ENCODE results near the gene LBX2. TPM values are rescaled to one million over a fixed set of nuclear protein-coding genes. Genes with fewer than 3 reads are reported as not detected.
A peak's percentile ranks its signal among the peaks of the same experiment; 100 is the strongest.

Gene LBX2
- total and polyA plus RNA-seq, 12 donors, result 0.17 to 1.5 (median 0.44) TPM; not detected in 2

DNA sequence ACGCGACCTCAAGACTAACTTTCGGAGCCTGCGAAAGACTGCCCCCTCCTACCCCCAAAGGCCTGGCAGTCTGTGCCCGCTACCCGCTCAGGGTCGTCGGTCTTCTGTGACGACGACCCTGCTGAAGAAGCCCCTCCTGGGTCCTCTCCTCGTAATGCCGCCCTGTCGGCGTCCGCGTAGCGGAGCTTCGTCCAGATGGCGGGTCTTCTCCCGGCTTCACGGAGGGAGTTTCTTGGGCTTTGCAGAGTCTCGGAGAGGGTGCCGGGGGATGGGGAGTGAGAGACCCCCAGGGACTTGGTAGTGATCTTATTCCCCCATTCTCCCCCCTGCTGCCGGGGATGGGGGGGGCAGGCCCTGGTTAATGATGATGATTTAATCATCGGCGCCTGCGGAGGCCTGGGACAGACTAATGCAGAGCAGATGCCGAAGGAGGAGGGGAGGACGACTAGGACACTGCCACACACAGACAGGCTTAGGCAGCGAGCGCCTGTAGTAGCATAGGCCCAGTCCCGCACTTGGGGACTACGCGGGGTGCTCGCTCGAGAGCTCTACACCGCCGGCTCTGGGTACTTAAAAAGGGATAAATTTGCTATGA is 8.6 kb upstream of the LBX2 start:
- H3K27me3 ChIP-seq, result peaks cover 5 to 56% (median 43%) of the 10 kb centered on the region in 7 donors
- H3K36me3 ChIP-seq, result peaks cover 0 to 20% (median 3%) of the 10 kb centered on the region in 9 donors
- peak overlapping the region; percentile 95 to 99 (median 96) for H3K27ac ChIP-seq
- H3K9me3 ChIP-seq, result no peaks in the 10 kb centered on the region
- H3K4me1 ChIP-seq, result peaks cover 8 to 48% (median 41%) of the 10 kb centered on the region in 9 donors
- peak in 1 of 2 donors; percentile 30 for DNase-seq
- ATAC-seq, result peak in 5 of 8 donors; percentile 0 to 39 (median 12)
- 8 to 15% methylated on average over 38 of the region's 38 CpGs for WGBS, 2 donors
- peak overlapping the region; percentile 64 to 83 (median 70) for H3K4me3 ChIP-seq
- TF ChIP-seq, protein P1, sequence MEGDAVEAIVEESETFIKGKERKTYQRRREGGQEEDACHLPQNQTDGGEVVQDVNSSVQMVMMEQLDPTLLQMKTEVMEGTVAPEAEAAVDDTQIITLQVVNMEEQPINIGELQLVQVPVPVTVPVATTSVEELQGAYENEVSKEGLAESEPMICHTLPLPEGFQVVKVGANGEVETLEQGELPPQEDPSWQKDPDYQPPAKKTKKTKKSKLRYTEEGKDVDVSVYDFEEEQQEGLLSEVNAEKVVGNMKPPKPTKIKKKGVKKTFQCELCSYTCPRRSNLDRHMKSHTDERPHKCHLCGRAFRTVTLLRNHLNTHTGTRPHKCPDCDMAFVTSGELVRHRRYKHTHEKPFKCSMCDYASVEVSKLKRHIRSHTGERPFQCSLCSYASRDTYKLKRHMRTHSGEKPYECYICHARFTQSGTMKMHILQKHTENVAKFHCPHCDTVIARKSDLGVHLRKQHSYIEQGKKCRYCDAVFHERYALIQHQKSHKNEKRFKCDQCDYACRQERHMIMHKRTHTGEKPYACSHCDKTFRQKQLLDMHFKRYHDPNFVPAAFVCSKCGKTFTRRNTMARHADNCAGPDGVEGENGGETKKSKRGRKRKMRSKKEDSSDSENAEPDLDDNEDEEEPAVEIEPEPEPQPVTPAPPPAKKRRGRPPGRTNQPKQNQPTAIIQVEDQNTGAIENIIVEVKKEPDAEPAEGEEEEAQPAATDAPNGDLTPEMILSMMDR (IDR thresholded peaks at IDR 0.05), result no peak
- intact Hi-C loops (cut with DNase I), result loop anchor here in 3 of 10 donors (1.0 to 2.0 kb wide), 4 partner anchors 21 to 50 kb away; partner anchors contain the start of genes AUP1 (in 2 of the 3), HTRA2 (in 2 of the 3), TTC31 (in 2 of the 3) and CCDC142 (in 1 of the 3)

DNA sequence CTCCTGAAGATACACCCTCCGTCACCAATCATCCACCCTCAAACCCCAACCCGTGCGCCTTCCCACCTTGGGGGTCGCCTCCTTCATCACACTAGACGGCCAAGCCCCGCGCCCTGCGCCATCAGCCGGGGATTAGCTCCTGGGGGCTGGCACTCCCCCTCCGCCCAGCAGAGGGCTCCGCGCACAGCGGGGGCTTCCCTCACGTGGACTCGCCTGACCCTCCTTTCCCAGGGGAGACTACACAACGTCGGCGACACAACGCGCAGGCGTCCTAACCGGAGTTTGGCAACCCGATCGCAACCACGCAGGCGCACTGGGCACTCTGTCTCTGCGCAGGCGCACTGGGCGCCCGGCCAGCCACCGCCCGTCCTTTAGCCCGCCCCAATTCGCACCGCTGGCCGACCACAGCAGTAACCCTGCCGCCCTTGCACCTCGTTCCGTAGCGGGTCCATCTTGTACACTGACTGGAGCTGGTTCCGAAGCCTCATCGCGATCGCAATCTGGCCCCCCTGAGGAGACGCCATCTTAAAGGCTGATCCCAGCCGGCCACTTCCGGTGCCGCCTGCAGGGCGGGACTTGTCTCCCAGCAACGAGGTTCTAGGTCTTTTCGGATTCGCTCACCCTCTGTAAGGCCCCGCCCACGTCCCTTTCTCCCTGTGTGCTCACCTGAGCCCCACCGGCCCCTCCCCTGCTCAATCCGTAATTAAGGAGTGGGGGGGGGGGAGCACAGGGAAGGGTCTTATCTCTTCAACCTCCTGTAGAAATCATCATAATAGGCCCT is 7.9 kb upstream of the LBX2 start, which contains the start of gene PCGF1:
Gene PCGF1 (minus strand): TSS at position 551 of the 781 bp plus-strand sequence. CDS start 27 bp downstream, at position 524.
- intact Hi-C loops (cut with DNase I), result loop anchor here in 3 of 10 donors (1.0 to 2.0 kb wide), 4 partner anchors 22 to 49 kb away; partner anchors contain the start of genes AUP1 (in 2 of the 3), HTRA2 (in 2 of the 3), TTC31 (in 2 of the 3) and CCDC142 (in 1 of the 3)
- Histone ChIP-seq H3K4me3 (peak within 1 kb of the TSS; percentile 64 to 83 (median 70)), H3K27ac (peak within 1 kb of the TSS; percentile 95 to 99 (median 96)), H3K9me3 (no peaks in the 10 kb centered on the region), H3K4me1 (peaks cover 8 to 55% (median 43%) of the 10 kb centered on the region in 9 donors), H3K36me3 (peaks cover 0 to 20% (median 3%) of the 10 kb centered on the region in 9 donors), H3K27me3 (peaks cover 0 to 56% (median 43%) of the 10 kb centered on the region in 7 donors)
- peak; percentile 95 to 97 (median 96) for ATAC-seq
- TF ChIP-seq, protein P1 (IDR thresholded peaks at IDR 0.05), result peak in 8 of 9 donors; percentile 40 to 67 (median 49)
- DNase-seq, result peak; percentile 99
- 1% methylated on average over 54 to 56 of the region's 56 CpGs for WGBS, 2 donors

DNA sequence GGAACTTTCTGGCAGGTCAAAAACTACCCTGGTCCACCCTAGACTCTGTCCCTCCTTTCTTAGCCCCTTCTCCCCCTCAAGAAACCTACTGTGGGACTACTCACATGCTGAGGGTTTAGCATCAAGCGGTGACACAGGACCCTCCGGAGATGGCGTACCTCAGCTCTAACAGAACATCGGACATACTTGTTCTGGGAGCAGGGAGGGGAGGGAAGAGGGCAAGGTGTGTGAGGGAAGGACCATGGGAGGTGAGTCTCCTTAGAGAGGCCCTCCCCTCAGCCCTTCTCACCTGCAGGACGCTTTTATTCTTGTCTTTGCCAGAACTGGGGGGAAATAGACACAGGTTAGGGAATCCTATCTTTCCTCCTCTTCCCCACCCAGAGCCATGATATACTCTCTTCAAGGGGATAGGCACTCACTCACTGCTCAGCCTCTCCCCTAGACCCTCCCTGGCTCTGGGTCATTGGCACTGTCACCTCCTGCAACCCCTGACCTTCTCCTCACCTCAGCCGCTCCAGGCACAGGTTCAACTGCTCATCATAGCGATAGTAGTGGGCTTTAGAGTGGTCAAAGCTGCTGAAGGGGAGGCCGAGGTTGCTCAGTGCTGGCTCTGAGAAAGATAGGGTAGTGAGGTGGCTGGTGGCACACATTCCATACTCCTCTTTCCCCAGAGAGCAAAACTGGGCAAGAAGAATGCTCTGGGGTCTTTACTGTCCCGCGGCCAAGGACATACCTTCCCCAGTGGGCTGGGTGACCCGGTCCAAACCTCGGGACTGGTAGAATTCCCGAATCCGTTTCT is 6.2 kb upstream of the LBX2 start:
- H3K4me1 ChIP-seq, result peaks cover 8 to 60% (median 43%) of the 10 kb centered on the region in 9 donors
- TF ChIP-seq, protein P1 (IDR thresholded peaks at IDR 0.05), result no peak
- intact Hi-C loops (cut with DNase I), result loop anchor here in 1 of 10 donors (2.0 kb wide), 1 partner anchor 23 kb away; the partner anchor contains the start of genes CCDC142 and TTC31
- H3K9me3 ChIP-seq, result no peaks in the 10 kb centered on the region
- H3K36me3 ChIP-seq, result peaks cover 0 to 20% (median 3%) of the 10 kb centered on the region in 9 donors
- H3K27me3 ChIP-seq, result peaks cover 0 to 56% (median 40%) of the 10 kb centered on the region in 7 donors
- 95 to 96% methylated on average over 14 of the region's 14 CpGs for WGBS, 2 donors
- peak overlapping the region in 4 of 10 donors; percentile 5 to 71 (median 39) for H3K4me3 ChIP-seq
- peak overlapping the region in 1 of 10 donors; percentile 97 for H3K27ac ChIP-seq
- DNase-seq (no peak), ATAC-seq (no peak)
